Measurements from ENCODE around the gene CYB5R3.

Gene CYB5R3

DNA sequence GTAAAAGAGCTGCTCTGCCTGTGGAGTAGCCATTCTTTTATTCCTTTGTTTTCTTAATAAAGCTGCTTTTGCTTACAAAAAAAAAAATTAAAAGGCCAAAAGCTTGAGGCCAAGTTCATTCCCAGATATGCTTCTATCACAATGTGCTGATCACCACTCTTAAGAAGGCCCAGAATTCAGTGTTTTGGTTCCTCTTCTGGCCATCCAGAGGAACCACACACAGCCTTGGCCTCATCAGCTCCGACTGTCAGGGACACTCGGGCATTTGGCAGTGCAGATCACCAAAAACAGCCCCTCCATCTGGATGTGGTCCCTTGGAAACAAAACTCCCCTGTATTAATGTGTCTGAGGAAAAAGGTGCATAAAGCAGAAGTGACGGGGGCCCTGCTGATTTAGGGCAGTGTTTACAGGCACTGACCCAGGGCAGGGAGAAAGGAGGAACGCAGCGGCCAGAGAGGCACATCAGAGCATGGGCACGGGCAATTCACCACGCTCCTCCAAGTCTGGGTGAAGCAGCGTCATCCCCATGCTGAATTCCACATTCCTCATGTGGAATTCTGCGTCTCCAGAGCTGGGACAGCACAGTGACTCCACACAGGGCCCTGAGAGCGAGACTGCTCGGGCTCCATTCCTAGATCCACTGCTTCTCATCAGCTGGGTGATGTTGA is 52.2 kb downstream of the CYB5R3 start:
- TF ChIP-seq, protein P1, sequence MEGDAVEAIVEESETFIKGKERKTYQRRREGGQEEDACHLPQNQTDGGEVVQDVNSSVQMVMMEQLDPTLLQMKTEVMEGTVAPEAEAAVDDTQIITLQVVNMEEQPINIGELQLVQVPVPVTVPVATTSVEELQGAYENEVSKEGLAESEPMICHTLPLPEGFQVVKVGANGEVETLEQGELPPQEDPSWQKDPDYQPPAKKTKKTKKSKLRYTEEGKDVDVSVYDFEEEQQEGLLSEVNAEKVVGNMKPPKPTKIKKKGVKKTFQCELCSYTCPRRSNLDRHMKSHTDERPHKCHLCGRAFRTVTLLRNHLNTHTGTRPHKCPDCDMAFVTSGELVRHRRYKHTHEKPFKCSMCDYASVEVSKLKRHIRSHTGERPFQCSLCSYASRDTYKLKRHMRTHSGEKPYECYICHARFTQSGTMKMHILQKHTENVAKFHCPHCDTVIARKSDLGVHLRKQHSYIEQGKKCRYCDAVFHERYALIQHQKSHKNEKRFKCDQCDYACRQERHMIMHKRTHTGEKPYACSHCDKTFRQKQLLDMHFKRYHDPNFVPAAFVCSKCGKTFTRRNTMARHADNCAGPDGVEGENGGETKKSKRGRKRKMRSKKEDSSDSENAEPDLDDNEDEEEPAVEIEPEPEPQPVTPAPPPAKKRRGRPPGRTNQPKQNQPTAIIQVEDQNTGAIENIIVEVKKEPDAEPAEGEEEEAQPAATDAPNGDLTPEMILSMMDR (IDR thresholded peaks at IDR 0.05; ENCODE audit: low read depth, low read length) = no peak
- no peak for DNase-seq (ENCODE audit: low read depth in 2 of 2)
- no peak overlapping the region for H3K4me3 ChIP-seq (replicated peaks in 1 of 2; ENCODE audit: low read depth in 2 of 2, low read length in 2 of 2)

DNA sequence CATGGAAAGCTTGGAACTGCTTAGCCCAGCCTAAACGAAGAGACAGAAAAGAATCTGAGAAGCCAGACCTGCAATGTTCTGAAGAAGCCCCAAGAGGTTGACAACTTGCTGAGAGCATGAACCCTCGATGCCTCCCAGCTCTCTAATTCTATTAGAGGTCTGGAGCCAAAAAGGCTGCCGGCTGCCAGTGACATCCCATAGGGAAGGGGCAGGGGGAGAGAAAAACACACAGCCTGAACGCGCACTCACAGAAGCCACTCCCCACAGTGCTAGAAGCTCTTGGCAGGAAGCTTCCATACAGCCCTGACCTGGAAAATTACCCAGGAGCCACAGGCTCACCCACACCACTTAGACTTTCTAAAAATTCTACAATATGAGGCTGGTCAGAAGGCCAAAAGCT is 52.9 kb downstream of the CYB5R3 start:
- TF ChIP-seq, protein P1 (IDR thresholded peaks at IDR 0.05; ENCODE audit: low read depth, low read length) = no peak
- DNase-seq (ENCODE audit: low read depth in 2 of 2) = peak in 1 of 2 donors; percentile 80

GRCh38 chr22:42595434-42595833 is 53.8 kb downstream of the CYB5R3 start:
- H3K4me3 ChIP-seq (replicated peaks in 1 of 2; ENCODE audit: low read depth in 2 of 2, low read length in 2 of 2) = no peak overlapping the region
- TF ChIP-seq, protein P1 (IDR thresholded peaks at IDR 0.05; ENCODE audit: low read depth, low read length) = no peak
- peak in 1 of 2 donors; percentile 65 for DNase-seq (ENCODE audit: low read depth in 2 of 2)

More for the DNA sequence above, 52.9 kb downstream of the CYB5R3 start:
- H3K4me3 ChIP-seq (replicated peaks in 1 of 2; ENCODE audit: low read depth in 2 of 2, low read length in 2 of 2) = no peak overlapping the region

- TF ChIP-seq, protein P1 (IDR thresholded peaks at IDR 0.05; ENCODE audit: low read depth, low read length) = no peak
- no peak overlapping the region for H3K4me3 ChIP-seq (replicated peaks in 1 of 2; ENCODE audit: low read depth in 2 of 2, low read length in 2 of 2)
- no peak for DNase-seq (ENCODE audit: low read depth in 2 of 2)
Observed at GRCh38 chr22:42591987-42592386, 57.2 kb downstream of the CYB5R3 start.

DNA sequence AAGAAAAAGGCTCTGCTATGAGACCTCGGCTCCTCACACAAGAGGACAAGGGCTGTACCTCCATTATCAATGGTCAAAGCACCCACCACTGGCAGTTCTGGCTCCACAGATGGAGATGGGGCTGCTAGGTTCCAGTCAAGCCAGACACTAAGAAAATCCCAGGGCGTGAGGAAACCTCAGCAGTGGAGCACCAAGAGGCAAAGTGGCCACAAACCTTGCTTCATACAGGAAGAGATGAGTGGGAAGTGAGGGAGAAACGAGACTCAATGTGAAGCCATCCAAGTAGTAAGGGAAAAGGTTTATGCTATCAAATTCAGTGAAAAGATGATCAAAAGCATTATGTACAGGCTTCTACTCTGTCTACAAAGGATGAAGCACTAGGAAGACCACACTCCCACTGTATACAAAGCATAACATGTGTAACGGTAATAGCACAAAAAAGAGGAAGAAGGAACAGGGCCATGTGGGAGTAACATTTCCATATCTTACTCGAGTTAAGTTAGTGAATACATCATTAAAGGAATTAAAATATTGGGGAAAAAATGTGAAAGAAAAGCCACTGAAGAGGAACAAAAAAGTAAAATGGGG is 61.5 kb downstream of the CYB5R3 start:
- DNase-seq (ENCODE audit: low read depth in 2 of 2) = no peak
- H3K4me3 ChIP-seq (replicated peaks in 1 of 2; ENCODE audit: low read depth in 2 of 2, low read length in 2 of 2) = no peak overlapping the region
- TF ChIP-seq, protein P1 (IDR thresholded peaks at IDR 0.05; ENCODE audit: low read depth, low read length) = no peak

DNA sequence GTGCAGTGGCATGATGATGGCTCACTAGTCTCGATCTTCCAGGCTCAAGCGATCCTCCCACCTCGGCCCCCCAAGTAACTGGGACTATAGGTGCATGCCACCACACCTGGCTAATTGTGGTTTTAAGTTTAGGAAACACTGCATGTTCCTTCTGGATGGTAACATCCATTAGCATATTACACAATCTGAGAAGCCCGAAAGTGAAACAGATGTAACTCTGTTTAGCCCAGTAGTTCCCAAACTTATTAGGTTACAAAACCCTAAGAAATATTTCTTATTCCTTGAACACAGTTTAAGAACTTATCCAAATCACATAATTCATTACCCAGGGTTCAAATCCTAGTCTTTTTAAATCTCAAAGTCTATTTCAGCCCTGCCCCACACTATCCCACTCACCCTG is 62.8 kb downstream of the CYB5R3 start:
- no peak for DNase-seq (ENCODE audit: low read depth in 2 of 2)
- TF ChIP-seq, protein P1 (IDR thresholded peaks at IDR 0.05; ENCODE audit: low read depth, low read length) = no peak
- no peak overlapping the region for H3K4me3 ChIP-seq (replicated peaks in 1 of 2; ENCODE audit: low read depth in 2 of 2, low read length in 2 of 2)

Measured in cardiac fibroblast (primary cell).